ENCODE measurements around the gene ZNF618. TPM values are rescaled to one million over a fixed set of nuclear protein-coding genes. Genes with fewer than 3 reads are reported as not detected.

Gene ZNF618
- total and polyA plus RNA-seq, 8 donors: 5.1 to 14.0 (median 8.1) TPM

- no peak overlapping the region for H3K4me3 ChIP-seq
- peaks cover 11 to 40% (median 17%) of the 10 kb centered on the region in 3 donors for H3K4me1 ChIP-seq
- H3K27ac ChIP-seq: no peak overlapping the region
- intact Hi-C loops (cut with DNase I): no loop called here
- H3K27me3 ChIP-seq: no peaks in the 10 kb centered on the region
- H3K9me3 ChIP-seq: no peaks in the 10 kb centered on the region
- 90% methylated on average over 7 of the region's 7 CpGs for WGBS, 2 donors
- FAIRE-seq: no peak
- TF ChIP-seq CTCF (IDR thresholded peaks at IDR 0.05): no peak
- no peak for ATAC-seq
- no peak for DNase-seq
- no peaks in the 10 kb centered on the region for H3K36me3 ChIP-seq
Measured at GRCh38 chr9:113882181-113882580, 6.1 kb downstream of the ZNF618 start.

- WGBS, 2 donors: 82 to 84% methylated on average over 7 of the region's 7 CpGs
- H3K27ac ChIP-seq: no peak overlapping the region
- no peaks in the 10 kb centered on the region for H3K36me3 ChIP-seq
- TF ChIP-seq CTCF (IDR thresholded peaks at IDR 0.05): no peak
- H3K9me3 ChIP-seq: no peaks in the 10 kb centered on the region
- FAIRE-seq: no peak
- ATAC-seq: no peak
- no peak for DNase-seq
- intact Hi-C loops (cut with DNase I): no loop called here
- H3K4me3 ChIP-seq: no peak overlapping the region
- peaks cover 8 to 37% (median 13%) of the 10 kb centered on the region in 3 donors for H3K4me1 ChIP-seq
- H3K27me3 ChIP-seq: no peaks in the 10 kb centered on the region
Measured at GRCh38 chr9:113882636-113883164, 6.6 kb downstream of the ZNF618 start.

- WGBS, 2 donors: 84 to 90% methylated on average over 8 of the region's 8 CpGs
- Histone ChIP-seq H3K27ac (peak overlapping the region in 2 of 4 donors; percentile 32 to 47), H3K4me3 (no peak overlapping the region), H3K27me3 (no peaks in the 10 kb centered on the region), H3K36me3 (no peaks in the 10 kb centered on the region), H3K4me1 (peaks cover 7 to 21% (median 8%) of the 10 kb centered on the region in 3 donors), H3K9me3 (no peaks in the 10 kb centered on the region)
- TF ChIP-seq CTCF (IDR thresholded peaks at IDR 0.05): no peak
- FAIRE-seq (no peak), ATAC-seq (no peak), DNase-seq (no peak)
- intact Hi-C loops (cut with DNase I): no loop called here
Measured at GRCh38 chr9:113885183-113886025, 9.3 kb downstream of the ZNF618 start.

- intact Hi-C loops (cut with DNase I): no loop called here
- Histone ChIP-seq H3K4me3 (no peak overlapping the region), H3K27me3 (no peaks in the 10 kb centered on the region), H3K4me1 (peaks cover 7 to 21% (median 8%) of the 10 kb centered on the region in 3 donors), H3K36me3 (no peaks in the 10 kb centered on the region), H3K9me3 (no peaks in the 10 kb centered on the region), H3K27ac (peak overlapping the region in 2 of 4 donors; percentile 32 to 47)
- no peak for DNase-seq
- no peak for FAIRE-seq
- 56 to 60% methylated on average over 1 of the region's 1 CpG for WGBS, 2 donors
- TF ChIP-seq CTCF (IDR thresholded peaks at IDR 0.05): no peak
- peak in 2 of 4 donors; percentile 53 to 60 for ATAC-seq
Measured at GRCh38 chr9:113886026-113886369, 9.9 kb downstream of the ZNF618 start.

GRCh38 chr9:113886466-113886865 lies 10.4 kb downstream of the ZNF618 start:
- H3K27ac ChIP-seq: peak overlapping the region in 2 of 4 donors; percentile 33 to 47
- no peaks in the 10 kb centered on the region for H3K27me3 ChIP-seq
- no peak for FAIRE-seq
- H3K4me3 ChIP-seq: no peak overlapping the region
- H3K9me3 ChIP-seq: no peaks in the 10 kb centered on the region
- intact Hi-C loops (cut with DNase I): no loop called here
- peaks cover 7 to 21% (median 8%) of the 10 kb centered on the region in 3 donors for H3K4me1 ChIP-seq
- TF ChIP-seq CTCF (IDR thresholded peaks at IDR 0.05): no peak
- no peak for DNase-seq
- peak in 3 of 4 donors; percentile 28 to 63 (median 57) for ATAC-seq
- 57% methylated on average over 1 of the region's 1 CpG for WGBS, 2 donors
- no peaks in the 10 kb centered on the region for H3K36me3 ChIP-seq
